CD8-positive, alpha-beta memory T cell (primary cell): ENCODE data around the gene PSMG4. TPM values are rescaled to one million over a fixed set of nuclear protein-coding genes. Genes with fewer than 3 reads are reported as not detected.

Experiments
- CTCF ChIA-PET: fragments of 350-600 bp; sonication (Branson Sonifier 250); formaldehyde crosslinking; loops from one replicate; lab custom pipeline; 2021; ENCODE audit warnings: antibody characterized with exemption; lab: Charles Lee
- POLR2A ChIA-PET: fragments of 350-600 bp; sonication (Branson Sonifier 250); formaldehyde crosslinking; loops from one replicate; lab custom pipeline; 2021; ENCODE audit warnings: antibody characterized with exemption; lab: Charles Lee
- DNase-seq, 5 donors: peaks; one replicate each; pipeline versions ENCODE4 v3.0.0 to v3.0.0-alpha.2; 2020 to 2022; ENCODE audit warnings: mixed read lengths in 1 of 5
- H3K27ac ChIP-seq: one replicate; pipeline ENCODE4 v1.7.0; 2013; ENCODE audit warnings: low read depth, mild to moderate bottlenecking, low read length, moderate library complexity
- H3K27me3 ChIP-seq: 2 replicates; pipeline ENCODE4 v1.7.0; 2013; ENCODE audit warnings: low read length, mild to moderate bottlenecking; ENCODE audit not compliant: insufficient read depth, poor library complexity, severe bottlenecking
- H3K36me3 ChIP-seq: 2 replicates; pipeline ENCODE4 v1.7.0; 2013; ENCODE audit warnings: mild to moderate bottlenecking, low read length, moderate library complexity; ENCODE audit not compliant: insufficient read depth
- H3K4me1 ChIP-seq: 2 replicates; pipeline ENCODE4 v1.7.0; 2013; ENCODE audit warnings: mild to moderate bottlenecking, low read length, moderate library complexity; ENCODE audit not compliant: insufficient read depth
- H3K4me3 ChIP-seq: 2 replicates; pipeline ENCODE4 v1.7.0; 2013; ENCODE audit warnings: mild to moderate bottlenecking, low read length
- H3K9me3 ChIP-seq: 2 replicates; pipeline ENCODE4 v1.7.0; 2013; ENCODE audit warnings: mild to moderate bottlenecking, low read length
- H3K27ac Mint-ChIP-seq, 8 donors: one replicate each; pipeline ENCODE4 v1.8.0; 2020 to 2021; ENCODE audit warnings: mixed read lengths in 8 of 8, mild to moderate bottlenecking in 6 of 8, inconsistent platforms in 3 of 8, moderate library complexity in 3 of 8
- H3K27me3 Mint-ChIP-seq, 2 donors: one replicate each; pipeline ENCODE4 v1.8.0; 2020 to 2021; ENCODE audit warnings: mixed read lengths in 2 of 2, mild to moderate bottlenecking in 1 of 2, moderate library complexity in 1 of 2
- H3K36me3 Mint-ChIP-seq, 3 donors: one replicate each; pipeline ENCODE4 v1.8.0; 2020 to 2021; ENCODE audit warnings: mixed read lengths in 3 of 3, inconsistent platforms in 1 of 3, mild to moderate bottlenecking in 1 of 3
- H3K4me1 Mint-ChIP-seq, 3 donors: one replicate each; pipeline ENCODE4 v1.8.0; 2020 to 2021; ENCODE audit warnings: mixed read lengths in 3 of 3, inconsistent platforms in 1 of 3, mild to moderate bottlenecking in 1 of 3
- H3K4me3 Mint-ChIP-seq, 7 donors: one replicate each; pipeline ENCODE4 v1.8.0; 2020 to 2021; ENCODE audit warnings: mixed read lengths in 7 of 7, mild to moderate bottlenecking in 6 of 7, moderate library complexity in 4 of 7, inconsistent platforms in 2 of 7
- H3K9me3 Mint-ChIP-seq, 5 donors: one replicate each; pipeline ENCODE4 v1.8.0; 2020 to 2022; ENCODE audit warnings: mixed read lengths in 5 of 5, mild to moderate bottlenecking in 3 of 5, moderate library complexity in 2 of 5, inconsistent platforms in 1 of 5
- polyA plus RNA-seq: library from polyadenylated mRNA; unstranded; fragments of 300-500 nt; fragmentation: Illumina TruSeq; gene quantifications from one replicate; pipeline ENCODE4 v1.2.3, GENCODE V29; 2021
- total RNA-seq, 2 experiments: library from RNA; stranded (reverse); gene quantifications; one replicate each; pipeline ENCODE4 v1.2.3, GENCODE V29; 2021

Gene PSMG4
- total and polyA plus RNA-seq, 3 experiments from 2014 or later: 24.4 to 50.4 (median 25.2) TPM

- peak overlapping the region; percentile 46 to 86 (median 57) for H3K4me3 Mint-ChIP-seq
- no peaks in the 10 kb centered on the region for H3K36me3 ChIP-seq
Measured at GRCh38 chr6:3231247-3232016, 27.3 kb upstream of the PSMG4 start.

DNA sequence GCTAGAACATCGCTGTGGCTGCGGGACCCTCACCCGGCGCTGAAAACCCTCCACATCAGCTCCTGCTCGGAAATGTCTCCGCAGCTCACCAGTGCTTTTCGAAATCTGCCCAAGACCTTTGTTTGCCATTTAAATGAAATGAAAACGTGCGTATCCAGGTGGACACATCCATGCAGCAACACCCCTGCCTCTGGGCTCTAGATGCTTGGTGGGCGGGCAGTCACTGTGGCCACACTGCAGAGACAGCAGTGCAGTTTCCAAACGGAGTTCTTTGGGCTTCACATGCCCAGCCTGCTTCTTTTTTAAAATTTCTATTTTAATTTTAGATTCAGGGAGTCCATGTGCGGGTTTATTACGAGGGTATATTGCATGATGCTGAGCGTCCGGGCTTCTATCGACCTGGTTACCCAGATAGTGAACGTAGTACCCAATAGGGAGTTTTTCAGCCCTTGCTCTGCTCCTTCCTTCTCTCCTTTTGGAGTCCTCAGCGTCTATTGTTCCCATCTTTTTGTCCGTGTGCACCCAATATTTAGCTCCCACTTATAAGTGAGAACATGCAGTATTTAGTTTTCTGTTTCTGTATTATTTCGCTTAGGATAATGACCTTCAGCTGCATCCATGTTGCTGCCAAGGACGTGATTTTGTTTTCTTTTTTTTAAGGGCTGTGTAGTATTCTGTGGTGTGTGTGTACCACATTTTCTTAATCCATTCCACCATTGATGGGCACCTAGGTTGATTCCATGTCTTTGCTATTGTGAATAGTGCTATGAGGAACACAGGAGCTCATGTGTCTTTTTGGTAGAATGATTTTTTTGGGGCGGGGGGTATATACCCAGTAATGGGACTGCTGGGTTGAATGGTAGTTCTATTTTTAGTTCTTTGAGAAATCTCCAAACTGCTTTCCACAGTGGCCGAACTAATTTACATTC, 26.5 kb upstream of the PSMG4 start:
- POLR2A ChIA-PET: no interaction called here
- no peak for DNase-seq
- CTCF ChIA-PET: interaction anchor here (0.8 to 1.7 kb wide), 2 partner anchors 19 to 24 kb away, joined by 3 to 7 read pairs; no protein-coding TSS in a partner anchor
- Mint-ChIP-seq H3K36me3 (no peaks in the 10 kb centered on the region), H3K9me3 (peaks cover 0 to 3% (median 0%) of the 10 kb centered on the region in 5 donors), H3K4me3 (peak overlapping the region in 4 of 7 donors; percentile 9 to 48 (median 36)), H3K27me3 (peaks cover 81 to 84% of the 10 kb centered on the region in 2 donors), H3K4me1 (peaks cover 35 to 44% (median 43%) of the 10 kb centered on the region in 3 donors), H3K27ac (no peak overlapping the region)
- Histone ChIP-seq H3K27me3 (peaks cover 61% of the 10 kb centered on the region), H3K4me1 (peaks cover 48% of the 10 kb centered on the region), H3K4me3 (no peak overlapping the region), H3K9me3 (no peaks in the 10 kb centered on the region), H3K36me3 (no peaks in the 10 kb centered on the region), H3K27ac (no peak overlapping the region)

More at GRCh38 chr6:3231247-3232016, 27.3 kb upstream of the PSMG4 start:
- no peak overlapping the region for H3K27ac ChIP-seq
- H3K9me3 ChIP-seq: no peaks in the 10 kb centered on the region
- H3K27me3 Mint-ChIP-seq: peaks cover 85 to 87% of the 10 kb centered on the region in 2 donors
- ChIA-PET CTCF (interaction anchor here (0.8 to 1.4 kb wide), 3 partner anchors 19 to 23 kb away, joined by 3 to 6 read pairs (median 3); no protein-coding TSS in a partner anchor), POLR2A (no interaction called here)
- H3K27ac Mint-ChIP-seq: peak overlapping the region in 2 of 8 donors; percentile 22 to 36
- peak overlapping the region; percentile 49 for H3K4me3 ChIP-seq
- H3K4me1 ChIP-seq: peaks cover 57% of the 10 kb centered on the region
- no peaks in the 10 kb centered on the region for H3K36me3 Mint-ChIP-seq
- H3K9me3 Mint-ChIP-seq: peaks cover 0 to 3% (median 0%) of the 10 kb centered on the region in 5 donors
- peaks cover 69% of the 10 kb centered on the region for H3K27me3 ChIP-seq
- peaks cover 37 to 52% (median 50%) of the 10 kb centered on the region in 3 donors for H3K4me1 Mint-ChIP-seq
- DNase-seq: peak in 1 of 5 donors; percentile 11

- CTCF ChIA-PET: interaction anchor here (1.1 to 1.7 kb wide), 2 partner anchors 18 to 107 kb away, joined by 3 to 7 read pairs; no protein-coding TSS in a partner anchor
- Mint-ChIP-seq H3K9me3 (peaks cover 0 to 3% (median 0%) of the 10 kb centered on the region in 5 donors), H3K27me3 (peaks cover 78 to 86% of the 10 kb centered on the region in 2 donors), H3K36me3 (no peaks in the 10 kb centered on the region), H3K4me3 (no peak overlapping the region), H3K4me1 (peaks cover 33 to 37% (median 35%) of the 10 kb centered on the region in 3 donors), H3K27ac (no peak overlapping the region)
- DNase-seq: no peak
- no peak overlapping the region for H3K27ac ChIP-seq
- H3K4me3 ChIP-seq: no peak overlapping the region
- POLR2A ChIA-PET: no interaction called here
- H3K9me3 ChIP-seq: no peaks in the 10 kb centered on the region
- H3K27me3 ChIP-seq: peaks cover 51% of the 10 kb centered on the region
- peaks cover 38% of the 10 kb centered on the region for H3K4me1 ChIP-seq
- H3K36me3 ChIP-seq: no peaks in the 10 kb centered on the region
Measured at GRCh38 chr6:3233321-3233720, 25.4 kb upstream of the PSMG4 start.

GRCh38 chr6:3233904-3234303, 24.8 kb upstream of the PSMG4 start:
- no peak for DNase-seq
- Mint-ChIP-seq H3K27me3 (peaks cover 79 to 87% of the 10 kb centered on the region in 2 donors), H3K27ac (no peak overlapping the region), H3K4me1 (peaks cover 29 to 31% (median 31%) of the 10 kb centered on the region in 3 donors), H3K36me3 (no peaks in the 10 kb centered on the region), H3K4me3 (no peak overlapping the region), H3K9me3 (peaks cover 0 to 2% (median 0%) of the 10 kb centered on the region in 5 donors)
- H3K4me1 ChIP-seq: peaks cover 33% of the 10 kb centered on the region
- CTCF ChIA-PET: interaction anchor here (1.1 to 4.7 kb wide), 2 partner anchors 18 to 108 kb away, joined by 3 to 15 read pairs; no protein-coding TSS in a partner anchor
- no peak overlapping the region for H3K27ac ChIP-seq
- no peaks in the 10 kb centered on the region for H3K36me3 ChIP-seq
- POLR2A ChIA-PET: no interaction called here
- no peaks in the 10 kb centered on the region for H3K9me3 ChIP-seq
- peaks cover 47% of the 10 kb centered on the region for H3K27me3 ChIP-seq
- H3K4me3 ChIP-seq: no peak overlapping the region

- H3K4me3 ChIP-seq: no peak overlapping the region
- no peak for DNase-seq
- Mint-ChIP-seq H3K9me3 (peaks cover 0 to 1% (median 0%) of the 10 kb centered on the region in 5 donors), H3K36me3 (no peaks in the 10 kb centered on the region), H3K27ac (no peak overlapping the region), H3K27me3 (peaks cover 65 to 81% of the 10 kb centered on the region in 2 donors), H3K4me3 (no peak overlapping the region), H3K4me1 (peaks cover 15 to 16% (median 15%) of the 10 kb centered on the region in 3 donors)
- ChIA-PET CTCF (interaction anchor here (1.1 to 4.7 kb wide), 2 partner anchors 14 to 16 kb away, joined by 3 to 15 read pairs; no protein-coding TSS in a partner anchor), POLR2A (no interaction called here)
- peaks cover 31% of the 10 kb centered on the region for H3K27me3 ChIP-seq
- no peaks in the 10 kb centered on the region for H3K36me3 ChIP-seq
- H3K27ac ChIP-seq: no peak overlapping the region
- H3K9me3 ChIP-seq: no peaks in the 10 kb centered on the region
- peaks cover 18% of the 10 kb centered on the region for H3K4me1 ChIP-seq
Measured at GRCh38 chr6:3235486-3235885, 23.3 kb upstream of the PSMG4 start.

GRCh38 chr6:3236005-3236404, 22.7 kb upstream of the PSMG4 start:
- no peaks in the 10 kb centered on the region for H3K36me3 ChIP-seq
- H3K27me3 Mint-ChIP-seq: peaks cover 60 to 76% of the 10 kb centered on the region in 2 donors
- H3K27ac Mint-ChIP-seq: no peak overlapping the region
- H3K36me3 Mint-ChIP-seq: no peaks in the 10 kb centered on the region
- DNase-seq: no peak
- H3K9me3 Mint-ChIP-seq: peaks cover 0 to under 1% (median 0%) of the 10 kb centered on the region in 5 donors
- ChIA-PET POLR2A (no interaction called here), CTCF (interaction anchor here (1.1 to 4.7 kb wide), 2 partner anchors 14 to 16 kb away, joined by 3 to 15 read pairs; no protein-coding TSS in a partner anchor)
- H3K4me1 Mint-ChIP-seq: peaks cover 10 to 11% (median 11%) of the 10 kb centered on the region in 3 donors
- peaks cover 26% of the 10 kb centered on the region for H3K27me3 ChIP-seq
- H3K4me1 ChIP-seq: peaks cover 14% of the 10 kb centered on the region
- no peak overlapping the region for H3K4me3 Mint-ChIP-seq
- H3K4me3 ChIP-seq: no peak overlapping the region
- H3K27ac ChIP-seq: no peak overlapping the region
- H3K9me3 ChIP-seq: no peaks in the 10 kb centered on the region

GRCh38 chr6:3237761-3238662, 20.7 kb upstream of the PSMG4 start:
- Mint-ChIP-seq H3K4me3 (no peak overlapping the region), H3K4me1 (no peaks in the 10 kb centered on the region)
- no peaks in the 10 kb centered on the region for H3K4me1 ChIP-seq

More at GRCh38 chr6:3237761-3238662, 20.7 kb upstream of the PSMG4 start:
- Mint-ChIP-seq H3K27me3 (peaks cover 46 to 64% of the 10 kb centered on the region in 2 donors), H3K9me3 (no peaks in the 10 kb centered on the region), H3K36me3 (peaks cover 0 to 3% (median 0%) of the 10 kb centered on the region in 3 donors), H3K27ac (peak overlapping the region in 1 of 8 donors; percentile 12)
- no peak for DNase-seq
- Histone ChIP-seq H3K4me3 (no peak overlapping the region), H3K36me3 (no peaks in the 10 kb centered on the region), H3K9me3 (no peaks in the 10 kb centered on the region), H3K27me3 (peaks cover 7% of the 10 kb centered on the region), H3K27ac (no peak overlapping the region)
- ChIA-PET CTCF (interaction anchor here (1.3 to 4.7 kb wide), 2 partner anchors 14 to 16 kb away, joined by 3 to 15 read pairs; no protein-coding TSS in a partner anchor), POLR2A (no interaction called here)
